K562 (cell line): Measurements from ENCODE around the gene CCNJL. TPM values are rescaled to one million over a fixed set of nuclear protein-coding genes. Genes with fewer than 3 reads are reported as not detected.

Experiments
- ESRRA ChIP-seq: fragments of 450-650 bp; IDR thresholded peaks from 2 replicates; pipeline ENCODE4 v1.6.1; 2014; ENCODE audit warnings: low read depth, mild to moderate bottlenecking, moderate library complexity, borderline replicate concordance
- XRCC5 ChIP-seq: fragments of 200-400 bp; formaldehyde crosslinking; IDR thresholded peaks from 2 replicates; pipeline ENCODE4 v1.6.1; 2017; ENCODE audit warnings: low read depth, mild to moderate bottlenecking, low read length
- ZNF318 ChIP-seq, 2 experiments: fragments of 450-650 bp; IDR thresholded peaks; 2 replicates each; pipeline ENCODE4 v1.6.1; 2016; ENCODE audit warnings: mild to moderate bottlenecking in 2 of 2, borderline replicate concordance in 1 of 2, low read depth in 1 of 2, moderate library complexity in 1 of 2
- ZNF707 ChIP-seq: fragments of 250-450 bp; sonication (Bioruptor Pico); conservative IDR thresholded peaks from 2 replicates; pipeline ENCODE4 v1.8.0; 2022; ENCODE audit warnings: inconsistent platforms, mild to moderate bottlenecking, moderate library complexity
- polyA plus RNA-seq, 8 experiments: library from polyadenylated mRNA; depleted of rRNA in 4 of 8; stranded (reverse) in 5 of 8; unstranded in 3 of 8; fragments of >200 nt; fragmentation: Nextera tagmentation in 2 of 8; fragmentation: Illumina TruSeq in 1 of 8; extraction: Ambion mirVana in 2 of 8; extraction: Trizol in 1 of 8; gene quantifications; 2 replicates each; pipeline versions ENCODE4 v1.2.1 to v1.2.3, GENCODE V29; 2011 to 2014; ENCODE audit warnings: inconsistent platforms in 1 of 8, missing spikeins in 1 of 8
- total RNA-seq, 7 experiments: library from RNA; depleted of rRNA in 6 of 7; stranded (reverse); fragments of >200 nt in 6 of 7; fragmentation: Illumina TruSeq in 2 of 7; extraction: Trizol in 2 of 7; gene quantifications; 2 replicates each; pipeline versions ENCODE4 v1.2.1 to v1.2.3, GENCODE V29; 2011 to 2021; ENCODE audit warnings: low replicate concordance in 1 of 7

Gene CCNJL
- total and polyA plus RNA-seq, 9 of the 15 experiments (the other 6 are each of a cell fraction or from before 2014, with no cell fraction given): 0.04 TPM; not detected in 8

DNA sequence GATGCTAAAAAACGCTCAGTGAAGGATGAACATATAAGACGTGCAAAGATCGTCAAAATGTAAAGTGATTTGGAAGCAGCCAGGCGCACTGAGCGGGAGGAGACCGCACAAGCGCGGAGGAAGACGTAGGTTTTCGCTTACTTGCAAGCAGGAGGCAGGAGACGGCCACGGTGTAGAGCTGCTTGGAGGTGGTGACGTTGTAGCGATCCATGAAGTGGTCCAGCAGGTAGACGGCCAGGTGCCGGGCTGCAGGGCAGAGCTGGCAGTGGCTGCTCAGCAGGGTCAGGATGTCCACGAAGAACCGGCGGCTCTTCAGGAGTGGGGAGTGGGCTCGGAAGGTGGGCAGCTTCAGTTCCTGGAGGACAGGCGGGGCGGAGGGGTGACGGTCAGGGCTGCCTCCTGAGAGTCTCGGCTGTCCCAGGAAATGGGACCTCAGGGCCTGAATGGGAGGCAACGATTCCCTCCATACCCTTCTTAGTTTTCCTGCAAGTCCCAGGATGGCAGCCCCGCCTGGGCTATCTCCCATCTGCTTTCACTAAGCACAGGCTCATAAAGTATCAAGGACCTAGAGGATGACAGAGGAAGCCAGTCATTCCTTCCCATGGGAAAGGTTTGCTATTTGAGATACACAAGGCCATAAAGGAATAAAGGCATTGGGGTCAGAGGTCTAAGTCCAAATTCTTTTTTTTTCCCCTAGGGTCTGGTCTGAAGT is 31.8 kb downstream of the CCNJL start (continued):
- TF ChIP-seq XRCC5: no peak
- TF ChIP-seq ESRRA: no peak
- TF ChIP-seq ZNF707 (CRISPR knock-in tag): no peak
- TF ChIP-seq ZNF318 (IDR thresholded peaks at IDR 0.05; ENCODE audit: borderline replicate concordance in 1 of 2, low read depth in 1 of 2): no peak
- TF ChIP-seq, all 486 proteins: peak for 0
